HEK293 (cell line): Measurements from ENCODE around the gene GRIA1.

Experiments
- CTCF ChIA-PET: fragments of 350-600 bp; formaldehyde crosslinking; extraction: SDS; loops from one replicate; lab custom pipeline; 2021; ENCODE audit warnings: antibody characterized with exemption; lab: Yijun Ruan, JAX
- POLR2A ChIA-PET: fragments of 300-600 bp; formaldehyde crosslinking; extraction: SDS; loops from one replicate; lab custom pipeline; 2020; ENCODE audit warnings: antibody characterized with exemption, inconsistent platforms; lab: Yijun Ruan, JAX
- H3K27ac ChIP-seq: fragments of 200-500 bp; sonication (Bioruptor generic); 2 replicates; pipeline ENCODE4 v1.5.1; 2014; ENCODE audit warnings: low read depth, low read length, control low read depth, inconsistent platforms; ENCODE audit errors: extremely low read depth
- H3K36me3 ChIP-seq, 2 experiments: fragments of 200-500 bp in 1 of 2; sonication (Bioruptor generic) in 1 of 2; 1 replicate in 1 of 2; 2 replicates in 1 of 2; pipeline ENCODE4 v1.5.1; 2014 to 2017; ENCODE audit warnings: inconsistent platforms in 2 of 2, low read length in 2 of 2; ENCODE audit not compliant: control insufficient read depth in 2 of 2, insufficient read depth in 1 of 2
- H3K4me1 ChIP-seq: fragments of 200-500 bp; sonication (Bioruptor generic); 2 replicates; pipeline ENCODE4 v1.5.1; 2014; ENCODE audit warnings: mild to moderate bottlenecking, low read length, inconsistent platforms; ENCODE audit not compliant: control insufficient read depth, insufficient read depth
- H3K4me3 ChIP-seq: 2 replicates; pipeline ENCODE4 v1.5.1; 2011; ENCODE audit warnings: low read depth, mild to moderate bottlenecking, control low read depth, low read length, moderate library complexity
- H3K9me3 ChIP-seq: fragments of 200-500 bp; sonication (Bioruptor generic); 2 replicates; pipeline ENCODE4 v1.5.1; 2014; ENCODE audit warnings: low read depth, low read length, inconsistent platforms; ENCODE audit not compliant: control insufficient read depth, insufficient read depth
- EGR2 ChIP-seq: fragments of 450-650 bp; formaldehyde crosslinking; IDR thresholded peaks from 2 replicates; pipeline ENCODE4 v1.5.1; 2016; ENCODE audit warnings: low read depth, missing biosample characterization, missing genetic modification characterization
- ZNF2 ChIP-seq: fragments of 450-650 bp; formaldehyde crosslinking; IDR thresholded peaks from 2 replicates; pipeline ENCODE4 v1.5.1; 2016; ENCODE audit warnings: missing biosample characterization, missing genetic modification characterization
- ZNF239 ChIP-seq: fragments of 450-650 bp; formaldehyde crosslinking; IDR thresholded peaks from 2 replicates; pipeline ENCODE4 v1.5.1; 2016; ENCODE audit warnings: missing biosample characterization, missing genetic modification characterization
- ZNF335 ChIP-seq: fragments of 450-650 bp; formaldehyde crosslinking; conservative IDR thresholded peaks from 2 replicates; pipeline ENCODE4 v1.5.1; 2016; ENCODE audit warnings: missing biosample characterization, missing genetic modification characterization
- ZNF37A ChIP-seq: fragments of 450-650 bp; IDR thresholded peaks from 2 replicates; pipeline ENCODE4 v1.5.1; 2018; ENCODE audit warnings: missing biosample characterization, missing genetic modification characterization
- ZNF473 ChIP-seq: fragments of 450-650 bp; formaldehyde crosslinking; IDR thresholded peaks from 2 replicates; pipeline ENCODE4 v1.5.1; 2017; ENCODE audit warnings: missing biosample characterization, missing genetic modification characterization
- ZNF529 ChIP-seq: fragments of 450-650 bp; formaldehyde crosslinking; IDR thresholded peaks from 2 replicates; pipeline ENCODE4 v1.5.1; 2017; ENCODE audit warnings: missing genetic modification characterization, missing biosample characterization; ENCODE audit not compliant: insufficient replicate concordance
- ZNF549 ChIP-seq: fragments of 450-650 bp; IDR thresholded peaks from 2 replicates; pipeline ENCODE4 v1.5.1; 2018; ENCODE audit warnings: missing biosample characterization, missing genetic modification characterization, mild to moderate bottlenecking, inconsistent platforms, moderate library complexity
- ZNF585B ChIP-seq: fragments of 450-650 bp; formaldehyde crosslinking; IDR thresholded peaks from 2 replicates; pipeline ENCODE4 v1.5.1; 2016; ENCODE audit warnings: missing biosample characterization, missing genetic modification characterization
- ZNF600 ChIP-seq: fragments of 450-650 bp; formaldehyde crosslinking; IDR thresholded peaks from 2 replicates; pipeline ENCODE4 v1.5.1; 2016; ENCODE audit warnings: missing biosample characterization, missing genetic modification characterization
- ZSCAN16 ChIP-seq: fragments of 450-650 bp; formaldehyde crosslinking; IDR thresholded peaks from 2 replicates; pipeline ENCODE4 v1.5.1; 2016; ENCODE audit warnings: missing biosample characterization, missing genetic modification characterization
- TF ChIP-seq, protein P1 (sequence below): fragments of 450-650 bp; formaldehyde crosslinking; IDR thresholded peaks from 2 replicates; pipeline ENCODE4 v1.5.1; 2017; ENCODE audit warnings: missing biosample characterization, missing genetic modification characterization
- TF ChIP-seq, protein P2 (sequence below): fragments of 450-650 bp; IDR thresholded peaks from 2 replicates; pipeline ENCODE4 v1.5.1; 2018; ENCODE audit warnings: missing biosample characterization, mild to moderate bottlenecking, missing genetic modification characterization
- TF ChIP-seq, protein P3 (sequence below): fragments of 450-650 bp; formaldehyde crosslinking; IDR thresholded peaks from 2 replicates; pipeline ENCODE4 v1.5.1; 2016; ENCODE audit warnings: missing biosample characterization, missing genetic modification characterization, low read depth
- TF ChIP-seq, protein P4 (sequence below): fragments of 450-650 bp; formaldehyde crosslinking; IDR thresholded peaks from 2 replicates; pipeline ENCODE4 v1.5.1; 2017; ENCODE audit warnings: missing biosample characterization, missing genetic modification characterization
- TF ChIP-seq, protein P5 (sequence below): fragments of 450-650 bp; formaldehyde crosslinking; IDR thresholded peaks from 2 replicates; pipeline ENCODE4 v1.5.1; 2016; ENCODE audit warnings: missing biosample characterization, missing genetic modification characterization
- TF ChIP-seq, protein P6 (sequence below): fragments of 450-650 bp; formaldehyde crosslinking; IDR thresholded peaks from 2 replicates; pipeline ENCODE4 v1.5.1; 2016; ENCODE audit warnings: missing biosample characterization, missing genetic modification characterization, borderline replicate concordance
- TF ChIP-seq, protein P7 (sequence below): fragments of 450-650 bp; formaldehyde crosslinking; IDR thresholded peaks from 2 replicates; pipeline ENCODE4 v1.5.1; 2016; ENCODE audit warnings: missing biosample characterization, missing genetic modification characterization

GRIA1 gene

DNA sequence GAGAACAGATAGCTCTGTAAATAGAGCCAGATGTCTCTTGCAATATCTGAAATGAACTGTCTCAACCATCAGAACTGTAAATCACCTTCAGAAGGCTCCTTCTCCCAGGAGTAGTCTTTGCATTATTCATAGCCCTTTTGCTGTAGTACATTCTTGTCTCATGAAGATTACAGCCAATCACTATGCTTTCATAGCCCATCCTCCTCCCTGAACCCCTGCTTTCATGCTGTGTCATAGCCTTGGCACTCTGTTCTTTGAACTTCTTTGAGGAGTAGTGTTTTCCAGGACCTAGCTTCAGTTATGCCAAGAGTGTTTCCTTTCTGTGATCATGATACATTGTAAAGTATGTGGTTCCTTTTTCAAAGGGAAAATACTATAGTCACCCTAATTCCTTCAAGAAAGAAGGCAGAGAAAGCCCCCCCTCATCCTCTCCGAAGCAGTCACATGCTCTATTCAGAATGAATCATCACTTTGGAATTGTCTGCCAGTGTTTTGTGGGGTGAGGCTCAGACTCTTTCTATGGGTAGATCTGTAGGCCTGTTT is 61.1 kb downstream of the GRIA1 start:
- TF ChIP-seq ZNF529 (no peak), ZNF549 (tag by site-specific recombination) (no peak), ZNF473 (tag by site-specific recombination) (no peak), EGR2 (tag by site-specific recombination) (no peak)
- Histone ChIP-seq H3K27ac (no peak overlapping the region), H3K9me3 (no peaks in the 10 kb centered on the region), H3K4me1 (no peaks in the 10 kb centered on the region), H3K36me3 (no peaks in the 10 kb centered on the region), H3K4me3 (no peak overlapping the region)
- ChIA-PET POLR2A (no interaction called here), CTCF (no interaction called here)

DNA sequence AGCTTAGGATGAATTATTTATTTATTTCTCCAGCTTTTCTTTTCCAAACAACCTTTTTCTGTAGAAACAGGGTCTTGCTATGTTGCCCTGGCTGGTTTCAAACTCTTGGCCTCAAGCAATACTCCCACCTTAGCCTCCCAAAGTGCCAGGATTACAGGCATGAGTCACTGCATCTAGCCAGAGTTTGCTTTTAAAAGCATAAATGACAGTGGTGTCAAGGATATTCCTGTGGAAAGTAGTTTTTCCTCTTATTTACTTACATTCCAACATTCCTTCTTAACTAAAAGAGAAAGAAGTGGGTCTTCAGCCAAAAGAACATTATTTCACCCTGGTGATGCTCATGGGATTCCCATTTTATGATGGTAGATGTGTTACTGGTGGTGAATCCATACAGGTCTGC is 62.4 kb downstream of the GRIA1 start:
- no peak overlapping the region for H3K4me3 ChIP-seq
- no peaks in the 10 kb centered on the region for H3K4me1 ChIP-seq
- H3K36me3 ChIP-seq, result no peaks in the 10 kb centered on the region
- POLR2A ChIA-PET, result interaction anchor here (0.5 kb wide), 1 partner anchor 10 kb away, joined by 3 read pairs; no protein-coding TSS in a partner anchor
- CTCF ChIA-PET, result no interaction called here
- no peaks in the 10 kb centered on the region for H3K9me3 ChIP-seq
- H3K27ac ChIP-seq, result no peak overlapping the region
- TF ChIP-seq ZNF600 (tag by site-specific recombination) (no peak), ZNF239 (no peak), ZNF37A (no peak), ZNF335 (tag by site-specific recombination) (no peak), ZNF585B (no peak), ZNF2 (tag by site-specific recombination) (no peak), ZSCAN16 (tag by site-specific recombination) (no peak)
- TF ChIP-seq, protein P1, sequence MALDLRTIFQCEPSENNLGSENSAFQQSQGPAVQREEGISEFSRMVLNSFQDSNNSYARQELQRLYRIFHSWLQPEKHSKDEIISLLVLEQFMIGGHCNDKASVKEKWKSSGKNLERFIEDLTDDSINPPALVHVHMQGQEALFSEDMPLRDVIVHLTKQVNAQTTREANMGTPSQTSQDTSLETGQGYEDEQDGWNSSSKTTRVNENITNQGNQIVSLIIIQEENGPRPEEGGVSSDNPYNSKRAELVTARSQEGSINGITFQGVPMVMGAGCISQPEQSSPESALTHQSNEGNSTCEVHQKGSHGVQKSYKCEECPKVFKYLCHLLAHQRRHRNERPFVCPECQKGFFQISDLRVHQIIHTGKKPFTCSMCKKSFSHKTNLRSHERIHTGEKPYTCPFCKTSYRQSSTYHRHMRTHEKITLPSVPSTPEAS (tag by site-specific recombination), result no peak
- TF ChIP-seq, protein P2, sequence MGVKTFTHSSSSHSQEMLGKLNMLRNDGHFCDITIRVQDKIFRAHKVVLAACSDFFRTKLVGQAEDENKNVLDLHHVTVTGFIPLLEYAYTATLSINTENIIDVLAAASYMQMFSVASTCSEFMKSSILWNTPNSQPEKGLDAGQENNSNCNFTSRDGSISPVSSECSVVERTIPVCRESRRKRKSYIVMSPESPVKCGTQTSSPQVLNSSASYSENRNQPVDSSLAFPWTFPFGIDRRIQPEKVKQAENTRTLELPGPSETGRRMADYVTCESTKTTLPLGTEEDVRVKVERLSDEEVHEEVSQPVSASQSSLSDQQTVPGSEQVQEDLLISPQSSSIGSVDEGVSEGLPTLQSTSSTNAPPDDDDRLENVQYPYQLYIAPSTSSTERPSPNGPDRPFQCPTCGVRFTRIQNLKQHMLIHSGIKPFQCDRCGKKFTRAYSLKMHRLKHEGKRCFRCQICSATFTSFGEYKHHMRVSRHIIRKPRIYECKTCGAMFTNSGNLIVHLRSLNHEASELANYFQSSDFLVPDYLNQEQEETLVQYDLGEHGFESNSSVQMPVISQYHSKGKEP, result no peak
- TF ChIP-seq, protein P3, sequence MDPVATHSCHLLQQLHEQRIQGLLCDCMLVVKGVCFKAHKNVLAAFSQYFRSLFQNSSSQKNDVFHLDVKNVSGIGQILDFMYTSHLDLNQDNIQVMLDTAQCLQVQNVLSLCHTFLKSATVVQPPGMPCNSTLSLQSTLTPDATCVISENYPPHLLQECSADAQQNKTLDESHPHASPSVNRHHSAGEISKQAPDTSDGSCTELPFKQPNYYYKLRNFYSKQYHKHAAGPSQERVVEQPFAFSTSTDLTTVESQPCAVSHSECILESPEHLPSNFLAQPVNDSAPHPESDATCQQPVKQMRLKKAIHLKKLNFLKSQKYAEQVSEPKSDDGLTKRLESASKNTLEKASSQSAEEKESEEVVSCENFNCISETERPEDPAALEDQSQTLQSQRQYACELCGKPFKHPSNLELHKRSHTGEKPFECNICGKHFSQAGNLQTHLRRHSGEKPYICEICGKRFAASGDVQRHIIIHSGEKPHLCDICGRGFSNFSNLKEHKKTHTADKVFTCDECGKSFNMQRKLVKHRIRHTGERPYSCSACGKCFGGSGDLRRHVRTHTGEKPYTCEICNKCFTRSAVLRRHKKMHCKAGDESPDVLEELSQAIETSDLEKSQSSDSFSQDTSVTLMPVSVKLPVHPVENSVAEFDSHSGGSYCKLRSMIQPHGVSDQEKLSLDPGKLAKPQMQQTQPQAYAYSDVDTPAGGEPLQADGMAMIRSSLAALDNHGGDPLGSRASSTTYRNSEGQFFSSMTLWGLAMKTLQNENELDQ, result no peak
- TF ChIP-seq, protein P4, sequence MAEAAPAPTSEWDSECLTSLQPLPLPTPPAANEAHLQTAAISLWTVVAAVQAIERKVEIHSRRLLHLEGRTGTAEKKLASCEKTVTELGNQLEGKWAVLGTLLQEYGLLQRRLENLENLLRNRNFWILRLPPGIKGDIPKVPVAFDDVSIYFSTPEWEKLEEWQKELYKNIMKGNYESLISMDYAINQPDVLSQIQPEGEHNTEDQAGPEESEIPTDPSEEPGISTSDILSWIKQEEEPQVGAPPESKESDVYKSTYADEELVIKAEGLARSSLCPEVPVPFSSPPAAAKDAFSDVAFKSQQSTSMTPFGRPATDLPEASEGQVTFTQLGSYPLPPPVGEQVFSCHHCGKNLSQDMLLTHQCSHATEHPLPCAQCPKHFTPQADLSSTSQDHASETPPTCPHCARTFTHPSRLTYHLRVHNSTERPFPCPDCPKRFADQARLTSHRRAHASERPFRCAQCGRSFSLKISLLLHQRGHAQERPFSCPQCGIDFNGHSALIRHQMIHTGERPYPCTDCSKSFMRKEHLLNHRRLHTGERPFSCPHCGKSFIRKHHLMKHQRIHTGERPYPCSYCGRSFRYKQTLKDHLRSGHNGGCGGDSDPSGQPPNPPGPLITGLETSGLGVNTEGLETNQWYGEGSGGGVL (tag by site-specific recombination), result no peak
- TF ChIP-seq, protein P5, sequence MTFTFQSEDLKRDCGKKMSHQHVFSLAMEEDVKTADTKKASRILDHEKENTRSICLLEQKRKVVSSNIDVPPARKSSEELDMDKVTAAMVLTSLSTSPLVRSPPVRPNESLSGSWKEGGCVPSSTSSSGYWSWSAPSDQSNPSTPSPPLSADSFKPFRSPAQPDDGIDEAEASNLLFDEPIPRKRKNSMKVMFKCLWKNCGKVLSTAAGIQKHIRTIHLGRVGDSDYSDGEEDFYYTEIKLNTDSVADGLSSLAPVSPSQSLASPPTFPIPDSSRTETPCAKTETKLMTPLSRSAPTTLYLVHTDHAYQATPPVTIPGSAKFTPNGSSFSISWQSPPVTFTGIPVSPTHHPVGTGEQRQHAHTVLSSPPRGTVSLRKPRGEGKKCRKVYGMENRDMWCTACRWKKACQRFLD (tag by site-specific recombination), result no peak
- TF ChIP-seq, protein P6, sequence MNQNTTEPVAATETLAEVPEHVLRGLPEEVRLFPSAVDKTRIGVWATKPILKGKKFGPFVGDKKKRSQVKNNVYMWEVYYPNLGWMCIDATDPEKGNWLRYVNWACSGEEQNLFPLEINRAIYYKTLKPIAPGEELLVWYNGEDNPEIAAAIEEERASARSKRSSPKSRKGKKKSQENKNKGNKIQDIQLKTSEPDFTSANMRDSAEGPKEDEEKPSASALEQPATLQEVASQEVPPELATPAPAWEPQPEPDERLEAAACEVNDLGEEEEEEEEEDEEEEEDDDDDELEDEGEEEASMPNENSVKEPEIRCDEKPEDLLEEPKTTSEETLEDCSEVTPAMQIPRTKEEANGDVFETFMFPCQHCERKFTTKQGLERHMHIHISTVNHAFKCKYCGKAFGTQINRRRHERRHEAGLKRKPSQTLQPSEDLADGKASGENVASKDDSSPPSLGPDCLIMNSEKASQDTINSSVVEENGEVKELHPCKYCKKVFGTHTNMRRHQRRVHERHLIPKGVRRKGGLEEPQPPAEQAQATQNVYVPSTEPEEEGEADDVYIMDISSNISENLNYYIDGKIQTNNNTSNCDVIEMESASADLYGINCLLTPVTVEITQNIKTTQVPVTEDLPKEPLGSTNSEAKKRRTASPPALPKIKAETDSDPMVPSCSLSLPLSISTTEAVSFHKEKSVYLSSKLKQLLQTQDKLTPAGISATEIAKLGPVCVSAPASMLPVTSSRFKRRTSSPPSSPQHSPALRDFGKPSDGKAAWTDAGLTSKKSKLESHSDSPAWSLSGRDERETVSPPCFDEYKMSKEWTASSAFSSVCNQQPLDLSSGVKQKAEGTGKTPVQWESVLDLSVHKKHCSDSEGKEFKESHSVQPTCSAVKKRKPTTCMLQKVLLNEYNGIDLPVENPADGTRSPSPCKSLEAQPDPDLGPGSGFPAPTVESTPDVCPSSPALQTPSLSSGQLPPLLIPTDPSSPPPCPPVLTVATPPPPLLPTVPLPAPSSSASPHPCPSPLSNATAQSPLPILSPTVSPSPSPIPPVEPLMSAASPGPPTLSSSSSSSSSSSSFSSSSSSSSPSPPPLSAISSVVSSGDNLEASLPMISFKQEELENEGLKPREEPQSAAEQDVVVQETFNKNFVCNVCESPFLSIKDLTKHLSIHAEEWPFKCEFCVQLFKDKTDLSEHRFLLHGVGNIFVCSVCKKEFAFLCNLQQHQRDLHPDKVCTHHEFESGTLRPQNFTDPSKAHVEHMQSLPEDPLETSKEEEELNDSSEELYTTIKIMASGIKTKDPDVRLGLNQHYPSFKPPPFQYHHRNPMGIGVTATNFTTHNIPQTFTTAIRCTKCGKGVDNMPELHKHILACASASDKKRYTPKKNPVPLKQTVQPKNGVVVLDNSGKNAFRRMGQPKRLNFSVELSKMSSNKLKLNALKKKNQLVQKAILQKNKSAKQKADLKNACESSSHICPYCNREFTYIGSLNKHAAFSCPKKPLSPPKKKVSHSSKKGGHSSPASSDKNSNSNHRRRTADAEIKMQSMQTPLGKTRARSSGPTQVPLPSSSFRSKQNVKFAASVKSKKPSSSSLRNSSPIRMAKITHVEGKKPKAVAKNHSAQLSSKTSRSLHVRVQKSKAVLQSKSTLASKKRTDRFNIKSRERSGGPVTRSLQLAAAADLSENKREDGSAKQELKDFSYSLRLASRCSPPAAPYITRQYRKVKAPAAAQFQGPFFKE (tag by site-specific recombination), result no peak
- TF ChIP-seq, protein P7, sequence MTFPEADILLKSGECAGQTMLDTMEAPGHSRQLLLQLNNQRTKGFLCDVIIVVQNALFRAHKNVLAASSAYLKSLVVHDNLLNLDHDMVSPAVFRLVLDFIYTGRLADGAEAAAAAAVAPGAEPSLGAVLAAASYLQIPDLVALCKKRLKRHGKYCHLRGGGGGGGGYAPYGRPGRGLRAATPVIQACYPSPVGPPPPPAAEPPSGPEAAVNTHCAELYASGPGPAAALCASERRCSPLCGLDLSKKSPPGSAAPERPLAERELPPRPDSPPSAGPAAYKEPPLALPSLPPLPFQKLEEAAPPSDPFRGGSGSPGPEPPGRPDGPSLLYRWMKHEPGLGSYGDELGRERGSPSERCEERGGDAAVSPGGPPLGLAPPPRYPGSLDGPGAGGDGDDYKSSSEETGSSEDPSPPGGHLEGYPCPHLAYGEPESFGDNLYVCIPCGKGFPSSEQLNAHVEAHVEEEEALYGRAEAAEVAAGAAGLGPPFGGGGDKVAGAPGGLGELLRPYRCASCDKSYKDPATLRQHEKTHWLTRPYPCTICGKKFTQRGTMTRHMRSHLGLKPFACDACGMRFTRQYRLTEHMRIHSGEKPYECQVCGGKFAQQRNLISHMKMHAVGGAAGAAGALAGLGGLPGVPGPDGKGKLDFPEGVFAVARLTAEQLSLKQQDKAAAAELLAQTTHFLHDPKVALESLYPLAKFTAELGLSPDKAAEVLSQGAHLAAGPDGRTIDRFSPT (tag by site-specific recombination), result no peak
